IgD-negative memory B cell (primary cell): ENCODE data around the gene UMPS. TPM values are rescaled to one million over a fixed set of nuclear protein-coding genes. Genes with fewer than 3 reads are reported as not detected.
"Not testable (repeated sequence)": the region's sequence is repeated elsewhere in the genome, so short reads cannot be mapped to it uniquely, and the experiment has no call there.

Source experiments
- H3K27ac Mint-ChIP-seq, 3 donors: one replicate each; pipeline ENCODE4 v1.8.0; 2020 to 2022; ENCODE audit warnings: mild to moderate bottlenecking in 3 of 3, mixed read lengths in 3 of 3, moderate library complexity in 1 of 3
- H3K27me3 Mint-ChIP-seq: one replicate; pipeline ENCODE4 v1.8.0; 2021; ENCODE audit warnings: mixed read lengths
- H3K36me3 Mint-ChIP-seq: one replicate; pipeline ENCODE4 v1.8.0; 2020; ENCODE audit warnings: mild to moderate bottlenecking, mixed read lengths
- H3K4me1 Mint-ChIP-seq, 3 donors: one replicate each; pipeline ENCODE4 v1.8.0; 2020 to 2022; ENCODE audit warnings: mixed read lengths in 3 of 3, mild to moderate bottlenecking in 1 of 3
- H3K4me3 Mint-ChIP-seq, 4 donors: one replicate each; pipeline ENCODE4 v1.8.0; 2020 to 2022; ENCODE audit warnings: mild to moderate bottlenecking in 4 of 4, mixed read lengths in 4 of 4, moderate library complexity in 3 of 4
- H3K9me3 Mint-ChIP-seq, 3 donors: one replicate each; pipeline ENCODE4 v1.8.0; 2020 to 2021; ENCODE audit warnings: mixed read lengths in 3 of 3, mild to moderate bottlenecking in 1 of 3
- polyA plus RNA-seq: library from polyadenylated mRNA; unstranded; fragments of 300-500 nt; fragmentation: Illumina TruSeq; gene quantifications from one replicate; pipeline ENCODE4 v1.2.3, GENCODE V29; 2021

Gene UMPS
- polyA plus RNA-seq, 1 donor from 2014 or later: 20.2 TPM

DNA sequence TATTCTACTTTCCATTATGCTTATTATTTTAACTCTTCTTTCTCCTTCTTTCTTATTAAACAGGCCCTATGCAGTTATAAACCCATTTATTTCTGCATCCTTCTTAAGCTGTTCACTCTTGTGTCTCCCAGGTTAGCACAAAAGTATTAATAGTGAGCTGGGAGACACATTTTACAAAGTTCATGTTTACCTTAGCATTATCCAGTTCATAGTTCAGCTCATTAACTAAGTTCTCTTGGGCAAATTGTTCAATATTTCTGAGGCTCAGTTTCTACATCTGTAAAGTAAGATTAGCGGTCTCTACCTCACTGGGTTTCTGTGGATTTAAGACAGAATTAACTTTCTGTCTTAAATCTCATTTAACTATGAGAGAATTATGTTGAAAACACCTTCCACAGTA, 31.2 kb upstream of the UMPS start:
- H3K4me1 Mint-ChIP-seq: no peaks in the 10 kb centered on the region
- H3K4me3 Mint-ChIP-seq: no peak overlapping the region
- no peaks in the 10 kb centered on the region for H3K36me3 Mint-ChIP-seq
- H3K27ac Mint-ChIP-seq: no peak overlapping the region
- no peaks in the 10 kb centered on the region for H3K9me3 Mint-ChIP-seq
- peaks cover 18% of the 10 kb centered on the region for H3K27me3 Mint-ChIP-seq

DNA sequence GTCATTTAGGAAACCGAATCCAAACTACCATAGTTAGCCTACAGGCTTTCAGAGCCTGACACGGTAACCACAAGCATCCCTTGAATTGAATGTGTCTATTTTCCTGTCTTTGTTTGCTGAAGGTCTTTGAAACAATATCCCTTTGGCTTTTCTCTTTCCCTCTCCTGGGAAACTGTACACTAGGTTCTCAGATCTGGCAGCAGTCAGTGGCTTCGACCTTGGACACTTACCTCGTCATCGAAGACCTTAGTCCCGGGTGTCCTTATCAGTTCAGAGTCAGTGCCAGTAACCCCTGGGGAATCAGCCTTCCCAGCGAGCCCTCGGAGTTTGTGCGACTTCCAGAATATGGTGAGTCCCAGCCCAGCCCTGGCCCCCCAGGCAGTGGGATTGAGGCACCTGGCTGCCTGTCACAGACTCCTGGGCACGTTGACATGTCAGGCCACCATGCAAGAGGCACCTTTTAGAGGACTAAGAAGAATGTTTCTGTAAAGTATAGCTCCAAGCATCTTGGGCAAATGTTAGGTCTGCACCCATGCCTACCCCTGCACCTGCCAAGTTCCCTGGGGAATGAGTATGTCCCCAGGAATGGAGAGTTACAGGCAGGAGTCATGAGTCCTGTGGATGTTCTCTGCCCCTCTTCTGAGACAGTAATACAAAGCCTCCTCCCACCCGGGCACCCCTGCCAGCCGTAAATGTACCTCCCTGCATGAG, 30.4 kb upstream of the UMPS start:
- H3K9me3 Mint-ChIP-seq: no peaks in the 10 kb centered on the region
- peaks cover 20% of the 10 kb centered on the region for H3K27me3 Mint-ChIP-seq
- no peak overlapping the region for H3K4me3 Mint-ChIP-seq
- no peak overlapping the region for H3K27ac Mint-ChIP-seq
- no peaks in the 10 kb centered on the region for H3K36me3 Mint-ChIP-seq
- no peaks in the 10 kb centered on the region for H3K4me1 Mint-ChIP-seq

DNA sequence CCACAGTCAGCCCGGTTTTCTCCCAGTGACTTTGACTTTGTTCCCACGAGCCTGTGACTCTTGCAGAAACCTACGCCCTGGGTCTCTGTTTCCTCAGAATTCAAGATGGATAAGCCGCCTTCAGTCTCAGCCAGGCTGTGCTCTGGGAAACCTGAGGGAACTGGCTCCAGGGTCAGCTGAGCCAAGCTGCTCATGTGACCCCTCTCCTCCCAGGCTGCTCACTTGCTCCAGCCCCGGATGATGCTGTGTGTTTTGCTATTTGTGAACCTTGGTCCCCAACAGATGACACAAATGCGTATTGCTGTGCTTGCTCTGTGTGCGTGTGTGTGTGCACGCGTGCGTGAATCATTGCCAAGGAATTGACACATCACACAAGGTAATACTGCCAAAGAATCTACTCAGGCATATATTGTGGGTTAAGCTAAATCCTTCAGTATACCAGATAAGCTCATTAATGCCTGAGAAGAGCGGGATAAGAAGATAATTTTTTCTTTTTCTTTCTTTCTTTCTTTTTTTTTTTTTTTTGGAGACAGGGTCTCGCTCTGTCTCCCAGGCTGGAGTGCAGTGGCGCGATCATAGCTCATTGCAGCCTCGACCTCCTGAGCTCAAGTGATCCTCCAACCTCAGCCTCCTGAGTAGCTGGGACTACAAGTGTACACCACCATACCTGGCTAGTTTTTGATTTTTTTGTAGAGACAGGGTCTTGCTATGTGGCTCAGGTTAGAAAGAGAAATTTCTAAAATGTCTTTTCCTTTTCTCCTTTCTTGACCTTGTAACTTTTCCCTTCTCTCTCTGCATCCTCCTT, 29.2 kb upstream of the UMPS start:
- Mint-ChIP-seq H3K4me1 (peaks cover 0 to 2% (median 0%) of the 10 kb centered on the region in 3 donors), H3K27ac (no peak overlapping the region), H3K27me3 (peaks cover 23% of the 10 kb centered on the region), H3K36me3 (no peaks in the 10 kb centered on the region), H3K4me3 (no peak overlapping the region), H3K9me3 (peaks cover 0 to 1% (median 0%) of the 10 kb centered on the region in 3 donors)

DNA sequence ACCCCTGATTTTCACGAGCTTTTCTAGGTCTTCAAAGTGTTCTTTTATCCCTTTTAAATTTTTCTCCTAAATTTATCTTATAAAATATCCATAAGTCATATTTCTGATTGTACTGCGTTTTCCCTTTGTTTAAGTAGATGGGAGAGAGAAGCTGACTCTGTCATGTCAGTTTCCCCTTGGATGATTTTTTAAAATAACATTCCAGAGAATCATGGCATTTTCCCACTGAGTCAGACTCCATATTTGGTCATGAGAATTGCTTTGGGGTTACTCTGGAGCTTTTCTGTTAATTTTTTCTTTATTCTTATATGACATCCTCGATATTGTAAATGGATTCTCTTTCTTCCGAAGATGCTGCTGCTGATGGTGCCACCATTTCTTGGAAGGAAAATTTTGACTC, 28.6 kb upstream of the UMPS start:
- Mint-ChIP-seq H3K27ac (no peak overlapping the region), H3K36me3 (no peaks in the 10 kb centered on the region), H3K27me3 (peaks cover 23% of the 10 kb centered on the region), H3K4me3 (no peak overlapping the region), H3K9me3 (peaks cover 0 to 1% (median 0%) of the 10 kb centered on the region in 3 donors), H3K4me1 (peaks cover 0 to 2% (median 0%) of the 10 kb centered on the region in 3 donors)

DNA sequence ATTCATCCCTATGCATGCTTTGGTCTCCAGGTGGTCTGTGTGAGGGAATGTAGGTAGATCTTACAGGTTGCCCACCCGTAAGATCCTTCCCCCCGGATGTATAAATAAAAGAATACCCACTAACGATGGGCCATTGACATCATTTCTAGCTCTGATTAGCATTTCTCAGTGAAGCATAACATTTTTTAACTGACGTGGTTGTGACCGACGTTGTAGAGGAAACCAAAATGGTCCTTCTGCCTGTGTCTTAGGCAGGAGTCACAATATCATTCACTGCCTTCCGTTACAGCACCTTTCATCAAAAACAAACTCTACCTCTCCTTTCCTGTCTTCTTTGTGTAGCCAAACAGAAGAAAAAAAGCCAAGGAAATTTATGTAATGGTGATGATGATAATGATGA, 27.3 kb upstream of the UMPS start:
- H3K4me3 Mint-ChIP-seq: no peak overlapping the region

DNA sequence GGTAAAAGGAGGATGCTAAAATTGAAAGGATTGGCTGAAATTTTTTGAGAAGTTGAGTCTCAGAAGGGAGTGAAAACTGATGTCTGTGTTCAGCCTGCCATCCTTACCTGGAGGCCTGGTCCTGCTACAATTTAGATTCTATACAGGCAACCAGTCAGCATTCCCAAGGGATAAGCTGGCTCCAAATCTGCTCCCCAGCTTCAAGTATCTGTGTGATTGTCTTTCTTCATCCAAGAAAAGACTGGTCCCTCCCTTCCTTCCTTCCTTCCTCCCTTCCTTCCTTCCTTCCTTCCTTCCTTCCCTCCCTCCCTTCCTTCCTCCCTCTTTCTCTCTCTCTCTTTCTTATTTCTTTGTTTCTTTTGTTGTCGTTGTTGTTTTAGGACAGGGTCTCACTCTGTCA, 24.7 kb upstream of the UMPS start:
- Mint-ChIP-seq H3K4me3 (no peak overlapping the region), H3K27me3 (peaks cover 42% of the 10 kb centered on the region)

More for the DNA sequence above, 27.3 kb upstream of the UMPS start:
- no peak overlapping the region for H3K27ac Mint-ChIP-seq
- H3K27me3 Mint-ChIP-seq: peaks cover 32% of the 10 kb centered on the region
- peaks cover 0 to 1% (median 0%) of the 10 kb centered on the region in 3 donors for H3K9me3 Mint-ChIP-seq
- no peaks in the 10 kb centered on the region for H3K36me3 Mint-ChIP-seq
- peaks cover 0 to 2% (median 1%) of the 10 kb centered on the region in 3 donors for H3K4me1 Mint-ChIP-seq

DNA sequence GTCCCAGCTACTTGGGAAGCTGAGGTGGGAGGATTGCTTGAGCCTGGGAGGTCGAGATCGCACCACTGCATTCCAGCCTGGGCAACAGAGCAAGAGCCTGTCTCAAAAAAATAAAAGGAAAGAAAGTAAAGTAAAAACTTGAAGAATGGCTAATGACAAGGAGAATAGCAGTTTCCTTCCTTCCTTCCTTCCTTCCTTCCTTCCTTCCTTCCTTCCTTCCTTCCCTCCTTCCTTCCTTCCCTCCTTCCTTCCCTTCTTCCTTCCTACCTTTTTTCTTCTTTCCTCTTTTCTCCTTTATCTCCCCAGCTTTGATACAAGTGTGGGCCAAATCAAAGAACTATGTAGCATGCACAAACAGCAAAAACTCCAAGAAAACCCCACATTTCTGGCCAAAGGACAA, 23.0 kb upstream of the UMPS start:
- not testable (repeated sequence) for H3K4me3 Mint-ChIP-seq, H3K9me3 Mint-ChIP-seq, H3K27ac Mint-ChIP-seq, H3K36me3 Mint-ChIP-seq, H3K4me1 Mint-ChIP-seq
- H3K27me3 Mint-ChIP-seq: peaks cover 41% of the 10 kb centered on the region

More for the DNA sequence above, 24.7 kb upstream of the UMPS start:
- H3K9me3 Mint-ChIP-seq: peaks cover 0 to 1% (median 0%) of the 10 kb centered on the region in 3 donors
- peaks cover 1% of the 10 kb centered on the region for H3K36me3 Mint-ChIP-seq
- peaks cover 0 to 2% (median 1%) of the 10 kb centered on the region in 3 donors for H3K4me1 Mint-ChIP-seq
- no peak overlapping the region for H3K27ac Mint-ChIP-seq

DNA sequence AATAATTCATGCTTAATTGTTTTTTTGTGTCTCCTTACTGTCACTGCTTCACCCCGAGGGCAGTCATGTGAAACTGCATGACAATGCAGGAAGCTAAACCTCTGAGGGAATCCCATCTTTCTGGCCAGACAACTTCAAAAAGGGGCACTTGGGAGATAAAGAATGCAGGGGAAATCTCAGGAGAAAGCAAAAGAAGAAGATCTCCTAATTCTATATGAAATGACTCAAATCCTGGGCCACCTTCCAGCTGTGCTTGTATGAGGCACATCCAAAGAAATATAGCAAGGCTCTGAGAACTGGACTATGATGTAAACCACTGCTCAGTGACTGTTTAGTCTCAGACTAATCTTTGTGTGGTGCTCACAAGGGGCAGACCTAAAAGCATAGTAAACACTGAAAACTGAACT, 22.6 kb upstream of the UMPS start:
- Mint-ChIP-seq H3K27me3 (peaks cover 39% of the 10 kb centered on the region), H3K27ac (no peak overlapping the region), H3K9me3 (peaks cover 0 to 1% (median 0%) of the 10 kb centered on the region in 3 donors), H3K4me3 (no peak overlapping the region), H3K4me1 (peaks cover 0 to 2% (median 1%) of the 10 kb centered on the region in 3 donors), H3K36me3 (peaks cover 1% of the 10 kb centered on the region)

DNA sequence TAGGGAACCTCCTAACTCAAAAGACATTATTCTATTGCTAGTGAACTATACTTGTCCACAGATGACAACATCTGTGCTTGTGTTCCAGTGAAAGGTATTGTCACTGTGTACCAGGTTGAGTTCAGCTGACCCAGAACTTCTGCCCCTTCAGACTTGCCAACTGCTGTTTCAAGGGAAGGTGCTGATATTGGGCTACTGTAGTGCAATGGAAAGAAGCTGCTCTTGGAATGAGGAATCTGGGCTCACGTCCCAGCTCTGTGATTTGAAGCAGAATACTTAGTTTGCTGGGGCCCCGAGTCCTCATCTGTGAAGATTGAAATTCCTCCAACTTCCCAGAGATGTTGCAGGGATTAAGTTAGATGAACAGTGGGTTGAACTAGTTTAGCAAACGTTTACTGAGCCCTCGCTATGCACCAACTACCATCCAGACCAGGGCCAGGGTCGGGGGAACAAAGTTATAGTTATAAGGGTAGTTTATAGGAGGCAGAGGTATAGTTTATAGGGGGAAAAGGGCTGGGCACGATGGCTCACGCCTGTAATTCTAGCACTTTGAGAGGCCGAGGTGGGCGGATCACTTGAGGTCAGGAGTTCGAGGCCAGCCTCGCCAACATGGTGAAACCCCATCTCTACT, 15.9 kb upstream of the UMPS start:
- H3K4me3 Mint-ChIP-seq: no peak overlapping the region
- peaks cover 3% of the 10 kb centered on the region for H3K36me3 Mint-ChIP-seq
- H3K9me3 Mint-ChIP-seq: no peaks in the 10 kb centered on the region
- H3K27me3 Mint-ChIP-seq: peaks cover 16% of the 10 kb centered on the region
- no peak overlapping the region for H3K27ac Mint-ChIP-seq
- no peaks in the 10 kb centered on the region for H3K4me1 Mint-ChIP-seq

DNA sequence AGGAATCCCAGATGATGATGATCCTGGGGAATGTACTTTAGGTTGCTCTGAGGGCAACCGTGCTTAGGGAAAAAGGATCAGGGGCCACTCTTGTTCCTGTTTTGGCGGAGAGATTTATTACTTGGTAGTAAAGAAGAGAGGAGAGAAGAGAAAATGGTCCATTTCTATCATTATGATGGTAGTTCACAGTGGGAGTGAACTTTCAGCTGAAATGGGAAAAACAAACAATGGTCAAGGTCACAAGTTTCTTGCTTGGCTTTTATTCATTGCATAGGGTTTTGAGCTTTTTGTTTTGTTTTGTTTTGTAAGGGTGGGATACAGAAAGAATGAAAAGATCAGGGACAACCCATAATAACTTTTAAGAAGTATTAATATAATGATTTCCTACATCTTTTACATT, 7.7 kb upstream of the UMPS start:
- Mint-ChIP-seq H3K27me3 (peaks cover 31% of the 10 kb centered on the region), H3K9me3 (no peaks in the 10 kb centered on the region), H3K4me3 (no peak overlapping the region), H3K27ac (no peak overlapping the region), H3K36me3 (peaks cover 1% of the 10 kb centered on the region), H3K4me1 (no peaks in the 10 kb centered on the region)

DNA sequence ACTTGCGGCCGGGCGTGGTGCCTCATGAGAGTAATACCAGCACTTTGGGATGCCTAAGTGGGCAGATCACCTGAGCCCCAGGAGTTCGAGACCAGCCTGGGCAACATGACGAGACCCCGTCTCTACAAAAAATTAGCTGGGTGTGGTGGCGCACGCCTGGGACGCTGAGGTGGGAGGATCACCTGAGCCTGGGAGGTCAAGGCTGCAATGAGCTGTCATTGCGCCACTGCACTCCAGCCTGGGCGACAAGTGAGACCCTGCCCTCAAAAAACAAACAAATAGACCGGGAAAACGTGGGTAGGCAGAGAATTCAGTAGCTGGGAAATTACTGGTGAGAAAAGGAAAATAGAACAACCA, 667 bp downstream of the UMPS start:
- peaks cover 10 to 23% (median 19%) of the 10 kb centered on the region in 3 donors for H3K4me1 Mint-ChIP-seq
- H3K36me3 Mint-ChIP-seq: no peaks in the 10 kb centered on the region
- H3K9me3 Mint-ChIP-seq: no peaks in the 10 kb centered on the region
- H3K27me3 Mint-ChIP-seq: peaks cover 1% of the 10 kb centered on the region
- peak overlapping the region; percentile 92 to 100 (median 100) for H3K4me3 Mint-ChIP-seq
- H3K27ac Mint-ChIP-seq: peak overlapping the region in 2 of 3 donors; percentile 50 to 95

DNA sequence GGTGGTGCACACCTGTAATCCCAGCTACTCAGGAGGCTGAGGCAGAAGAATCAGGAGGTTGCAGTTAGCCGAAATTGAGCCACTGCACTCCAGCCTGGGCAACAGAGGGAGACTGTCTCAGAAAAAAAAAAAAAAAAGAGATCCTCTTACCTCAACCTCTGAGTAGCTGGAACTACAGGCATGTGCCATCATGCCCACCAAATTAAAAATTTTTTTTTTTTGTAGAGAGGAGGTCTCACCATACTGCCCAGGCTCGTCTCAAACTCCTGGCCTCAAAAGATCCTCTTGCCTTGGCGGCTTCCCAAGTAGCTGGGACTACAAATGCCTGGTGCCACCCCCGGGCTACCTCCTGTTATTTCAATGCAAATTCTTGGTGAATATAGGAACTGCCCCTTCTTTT, 1.5 kb downstream of the UMPS start:
- H3K4me1 Mint-ChIP-seq: peaks cover 10 to 23% (median 19%) of the 10 kb centered on the region in 3 donors
- no peaks in the 10 kb centered on the region for H3K36me3 Mint-ChIP-seq
- H3K4me3 Mint-ChIP-seq: peak overlapping the region in 3 of 4 donors; percentile 25 to 92 (median 49)
- H3K9me3 Mint-ChIP-seq: no peaks in the 10 kb centered on the region
- H3K27me3 Mint-ChIP-seq: peaks cover 1% of the 10 kb centered on the region
- no peak overlapping the region for H3K27ac Mint-ChIP-seq

DNA sequence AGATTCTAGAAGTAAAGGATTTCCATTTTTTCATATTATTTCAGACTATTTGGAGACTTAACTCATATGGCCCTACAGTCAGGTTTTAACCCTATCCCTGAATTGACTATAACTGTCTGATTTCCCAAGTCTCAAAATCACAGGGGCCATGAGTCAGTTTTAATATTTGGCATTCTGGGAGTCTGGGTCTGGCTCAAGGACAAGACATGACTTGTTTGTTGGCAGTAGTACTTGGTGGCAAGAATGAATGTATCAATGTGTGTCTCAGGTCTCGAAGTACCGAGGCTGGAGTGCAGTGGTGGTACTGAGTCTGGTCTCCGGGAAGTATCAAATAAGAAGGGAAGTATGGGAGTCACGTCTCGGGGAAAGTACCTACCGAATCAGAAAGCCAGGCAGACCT, 10.8 kb downstream of the UMPS start:
- Mint-ChIP-seq H3K27ac (no peak overlapping the region), H3K4me3 (no peak overlapping the region), H3K36me3 (peaks cover 11% of the 10 kb centered on the region), H3K9me3 (no peaks in the 10 kb centered on the region), H3K4me1 (peaks cover 3 to 10% (median 4%) of the 10 kb centered on the region in 3 donors), H3K27me3 (no peaks in the 10 kb centered on the region)

DNA sequence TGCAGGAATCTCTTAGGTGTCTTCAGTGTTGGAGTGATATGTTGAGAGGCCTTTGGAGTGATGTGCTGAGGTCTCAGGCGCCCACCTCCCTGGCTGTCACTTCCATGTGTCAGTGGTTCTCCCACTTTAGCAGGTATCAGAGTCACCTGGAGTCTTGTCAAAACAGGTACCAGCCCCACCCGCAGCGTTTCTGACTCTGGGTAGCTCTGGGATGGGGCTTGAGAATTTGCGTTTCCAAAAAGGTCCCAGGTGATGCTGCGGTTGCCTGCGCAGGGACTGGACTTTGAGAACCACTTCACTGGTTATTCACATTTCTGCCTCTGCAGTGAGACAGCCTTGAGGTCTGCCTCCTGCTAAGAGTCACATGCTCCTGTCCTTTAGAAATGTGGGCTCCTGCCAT, 15.5 kb downstream of the UMPS start:
- no peaks in the 10 kb centered on the region for H3K27me3 Mint-ChIP-seq
- H3K4me1 Mint-ChIP-seq: no peaks in the 10 kb centered on the region
- H3K4me3 Mint-ChIP-seq: no peak overlapping the region
- H3K36me3 Mint-ChIP-seq: peaks cover 4% of the 10 kb centered on the region
- no peak overlapping the region for H3K27ac Mint-ChIP-seq
- no peaks in the 10 kb centered on the region for H3K9me3 Mint-ChIP-seq
